Stimulated activated CD8-positive, alpha-beta memory T cell treated with anti-CD3 and anti-CD28 coated beads, Interleukin-4, amount 100 ng/mL, for 1 hour (primary cell): ENCODE results near the gene KRT4.
"Not testable (repeated sequence)": the region's sequence is repeated elsewhere in the genome, so short reads cannot be mapped to it uniquely, and the experiment has no call there.

Experiments used
- DNase-seq, 2 donors: peaks; one replicate each; pipeline ENCODE4 v3.0.0-alpha.2; 2020; ENCODE audit warnings: low read depth in 2 of 2, low spot score in 1 of 2

The KRT4 gene

GRCh38 chr12:52774629-52775250 lies 39.2 kb downstream of the KRT4 start:
- DNase-seq = no peak

- no peak for DNase-seq
Observed at GRCh38 chr12:52772772-52773171, 41.1 kb downstream of the KRT4 start.

DNA sequence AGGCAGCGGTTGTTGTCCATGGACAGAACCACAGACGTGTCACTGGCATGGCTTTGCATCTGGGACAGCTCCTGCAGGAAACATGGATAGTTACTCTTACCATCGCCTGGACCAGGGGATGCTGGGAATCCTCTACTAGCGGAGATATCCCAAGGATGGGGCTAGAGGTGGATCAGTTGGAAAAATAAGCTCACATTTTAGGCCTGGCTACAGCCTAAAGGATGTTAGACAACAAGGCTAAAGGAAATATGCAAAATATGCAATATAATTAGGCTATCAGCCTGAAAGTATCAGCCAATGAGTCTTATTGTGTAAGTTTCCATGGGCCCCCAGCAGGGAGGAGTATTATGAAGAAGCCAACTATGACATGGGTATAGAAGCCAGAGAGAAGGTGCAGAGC lies 41.7 kb downstream of the KRT4 start:
- no peak for DNase-seq

DNA sequence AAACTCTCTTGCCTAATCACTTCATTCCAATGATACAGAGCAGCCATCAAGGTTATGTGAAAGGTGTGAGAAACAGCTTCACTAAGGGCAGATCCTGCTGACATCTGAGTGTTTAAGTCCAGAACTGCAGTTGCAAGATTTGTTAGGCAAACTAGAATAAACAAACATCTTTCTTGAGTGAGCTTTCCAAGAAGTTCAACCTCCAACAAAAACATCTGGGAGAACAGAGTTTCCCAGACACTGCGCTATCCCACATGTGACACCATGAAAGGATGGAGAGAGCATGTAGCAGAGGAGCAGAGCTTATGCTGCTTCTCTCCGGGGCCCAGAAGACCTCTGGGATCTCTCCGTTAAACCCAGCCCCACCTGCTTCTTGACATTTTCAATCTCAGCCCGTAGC lies 42.4 kb downstream of the KRT4 start:
- DNase-seq = no peak

DNA sequence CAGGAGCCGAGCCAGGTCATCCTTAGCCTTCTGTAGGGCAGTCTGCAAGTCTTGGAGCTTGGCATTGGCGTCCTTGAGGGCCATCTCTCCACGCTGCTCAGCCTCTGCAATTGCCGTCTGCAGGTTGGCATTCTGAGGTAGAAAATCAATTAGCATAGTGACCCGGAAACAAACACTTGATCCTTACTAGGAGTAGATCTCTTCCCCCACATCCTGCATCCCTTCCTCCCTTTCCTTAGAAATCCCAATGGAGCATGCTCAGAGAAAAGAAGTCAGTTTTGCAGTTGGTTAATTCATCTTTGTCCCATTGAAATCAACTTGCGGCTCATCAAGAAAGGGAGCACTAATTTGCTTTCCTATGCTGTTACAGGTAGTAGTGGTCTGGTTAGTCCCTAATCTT lies 42.8 kb downstream of the KRT4 start:
- no peak for DNase-seq

- DNase-seq = no peak
Observed at GRCh38 chr12:52769946-52770345, 44.0 kb downstream of the KRT4 start.

GRCh38 chr12:52769354-52769753 lies 44.6 kb downstream of the KRT4 start:
- no peak for DNase-seq

DNA sequence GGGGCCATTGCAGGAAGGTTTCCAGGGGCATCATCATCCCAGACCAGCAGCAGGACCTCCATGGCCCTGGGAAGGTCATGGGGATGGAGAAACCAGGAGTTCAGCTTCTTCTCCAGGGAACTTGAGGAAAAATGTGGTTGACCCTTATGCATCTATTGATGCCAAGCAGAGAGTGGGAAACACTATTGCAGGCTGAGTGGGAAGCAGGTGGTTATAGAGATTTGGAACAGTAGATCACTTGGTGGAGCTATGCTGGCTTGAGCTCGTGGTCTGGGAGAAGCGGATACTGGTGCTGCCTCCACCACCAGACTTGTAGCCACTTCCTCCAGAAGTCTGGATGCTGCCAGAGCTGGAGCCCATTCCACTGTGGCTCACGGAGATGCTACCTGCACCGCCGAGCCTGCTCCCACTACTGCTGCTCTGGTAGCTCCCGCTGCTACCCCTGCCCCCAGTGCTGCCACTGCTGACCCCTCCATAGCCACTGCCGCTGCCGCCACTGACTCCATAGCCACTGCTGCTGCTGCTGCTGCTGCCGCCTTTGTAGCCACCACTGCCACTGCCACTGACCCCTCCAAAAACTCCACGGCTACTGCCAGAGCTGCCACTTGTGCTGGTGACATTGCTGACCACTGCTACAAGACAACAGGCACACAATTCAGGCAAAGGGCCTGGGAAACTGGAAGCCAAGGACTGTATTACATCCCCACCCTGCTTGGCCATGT lies 45.3 kb downstream of the KRT4 start:
- no peak for DNase-seq

- no peak for DNase-seq
Observed at GRCh38 chr12:52767427-52767826, 46.5 kb downstream of the KRT4 start.

GRCh38 chr12:52767020-52767379 lies 46.9 kb downstream of the KRT4 start:
- no peak for DNase-seq

DNA sequence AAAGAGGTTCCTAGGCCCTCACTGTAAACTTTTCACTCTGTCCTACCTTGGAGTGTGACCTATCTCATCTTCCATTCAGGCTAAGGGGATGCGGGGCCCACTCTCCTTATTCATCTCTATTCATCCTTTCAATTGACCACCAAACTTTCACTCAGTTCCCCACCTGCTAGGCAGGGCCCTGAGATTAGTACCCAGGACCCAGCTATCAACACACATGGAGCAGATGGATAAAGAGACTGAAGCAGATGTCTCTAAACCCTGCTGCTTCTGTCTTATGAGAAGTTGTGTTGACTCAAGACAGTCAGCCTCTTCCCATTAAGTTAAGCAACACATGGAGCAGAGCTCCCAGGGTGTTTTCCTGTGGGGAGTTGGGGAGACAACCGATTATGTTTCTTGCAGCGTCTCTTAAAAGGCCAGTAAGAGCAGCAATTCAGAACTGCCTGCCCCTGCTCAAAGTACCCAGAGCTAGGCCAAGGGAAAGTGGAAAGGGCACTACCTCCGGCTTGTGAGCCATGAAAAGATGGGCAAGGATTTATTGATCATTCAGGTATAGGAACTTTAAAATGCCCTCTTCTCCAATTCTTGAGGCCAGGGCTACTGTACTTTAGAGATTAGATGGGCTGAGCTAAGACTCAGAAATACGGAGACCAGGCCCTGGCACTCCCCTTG lies 47.4 kb downstream of the KRT4 start:
- DNase-seq = no peak

DNA sequence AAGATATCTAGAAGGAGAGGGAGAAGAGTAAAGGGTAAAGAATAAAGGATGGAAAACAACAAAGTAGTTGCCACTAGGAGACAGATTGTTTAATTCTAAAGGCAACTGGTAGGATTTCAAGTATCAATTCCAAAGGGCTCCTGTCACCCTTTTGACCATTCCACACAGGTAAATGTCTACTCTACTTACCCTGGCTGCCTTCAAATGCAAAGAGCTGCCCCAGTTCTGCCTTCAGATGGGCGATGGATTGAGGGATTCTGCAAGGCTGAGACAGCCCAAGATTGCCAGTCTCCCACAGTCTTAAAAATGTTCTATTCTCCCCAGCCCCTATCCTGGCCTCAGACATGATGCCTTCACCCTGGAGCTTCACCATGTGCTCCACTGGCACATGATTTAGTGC lies 48.2 kb downstream of the KRT4 start:
- DNase-seq = no peak

DNA sequence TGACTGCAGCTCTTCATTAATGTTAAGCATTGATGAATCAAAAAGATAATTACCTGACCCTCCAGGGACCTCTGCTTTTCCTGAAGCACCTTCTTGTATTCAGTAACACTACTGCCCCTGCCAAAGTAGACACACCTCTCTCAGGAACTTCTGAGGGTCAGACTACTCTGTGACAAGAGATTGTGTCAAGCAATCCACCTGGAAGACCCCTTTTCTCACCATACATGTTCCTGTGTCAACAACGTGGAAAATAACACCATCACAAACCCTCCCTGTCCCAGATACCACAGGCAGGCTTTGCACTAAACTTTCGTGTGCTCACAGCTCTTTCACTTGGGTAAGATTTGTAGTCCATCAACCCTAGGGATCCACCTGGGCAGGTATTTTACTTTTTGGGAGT lies 49.9 kb downstream of the KRT4 start:
- DNase-seq = no peak

GRCh38 chr12:52763036-52763659 lies 50.8 kb downstream of the KRT4 start:
- DNase-seq = no peak

- DNase-seq = no peak
Observed at GRCh38 chr12:52761802-52762201, 52.1 kb downstream of the KRT4 start.

- DNase-seq = not testable (repeated sequence)
Observed at GRCh38 chr12:52761218-52761617, 52.7 kb downstream of the KRT4 start.

- DNase-seq = no peak
Observed at GRCh38 chr12:52760623-52761022, 53.3 kb downstream of the KRT4 start.

DNA sequence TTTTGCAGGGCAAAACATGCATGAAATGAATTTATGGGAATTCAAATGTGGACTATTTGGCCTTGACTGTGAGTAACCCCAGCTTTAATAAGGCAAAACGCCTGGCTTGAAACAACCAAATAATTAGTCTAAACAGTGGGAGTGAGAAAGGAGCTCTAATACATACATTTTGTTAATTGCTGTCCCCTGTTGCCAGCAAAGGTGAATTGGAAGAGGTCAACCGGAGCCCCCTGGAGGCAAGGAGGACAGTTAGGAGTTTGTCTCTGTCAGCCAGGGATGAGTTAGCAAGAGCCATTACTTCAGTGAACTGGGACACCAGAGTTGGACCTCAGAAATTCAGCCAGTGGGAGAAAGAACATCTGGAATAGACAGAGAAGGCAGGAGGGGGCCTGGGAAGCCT lies 54.2 kb downstream of the KRT4 start:
- DNase-seq = no peak

DNA sequence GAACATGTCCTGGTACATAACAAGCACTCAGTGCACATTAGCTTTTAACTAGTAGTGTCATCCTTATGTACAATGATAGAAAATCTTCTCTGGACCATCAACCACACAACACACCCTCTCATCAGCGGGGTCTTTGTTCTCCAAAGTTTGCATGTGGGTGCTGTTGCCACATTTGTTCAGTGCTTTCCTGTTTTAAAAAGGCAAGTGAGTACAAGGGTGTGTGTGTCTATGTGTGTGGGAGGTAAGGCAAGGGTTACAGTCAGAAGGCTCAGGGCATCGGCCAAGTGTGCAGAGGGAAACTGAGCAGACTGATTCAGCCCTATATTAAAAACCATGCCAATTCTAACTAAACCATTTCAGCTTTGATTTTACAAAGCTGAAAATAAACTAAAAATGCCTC lies 54.7 kb downstream of the KRT4 start:
- no peak for DNase-seq

DNA sequence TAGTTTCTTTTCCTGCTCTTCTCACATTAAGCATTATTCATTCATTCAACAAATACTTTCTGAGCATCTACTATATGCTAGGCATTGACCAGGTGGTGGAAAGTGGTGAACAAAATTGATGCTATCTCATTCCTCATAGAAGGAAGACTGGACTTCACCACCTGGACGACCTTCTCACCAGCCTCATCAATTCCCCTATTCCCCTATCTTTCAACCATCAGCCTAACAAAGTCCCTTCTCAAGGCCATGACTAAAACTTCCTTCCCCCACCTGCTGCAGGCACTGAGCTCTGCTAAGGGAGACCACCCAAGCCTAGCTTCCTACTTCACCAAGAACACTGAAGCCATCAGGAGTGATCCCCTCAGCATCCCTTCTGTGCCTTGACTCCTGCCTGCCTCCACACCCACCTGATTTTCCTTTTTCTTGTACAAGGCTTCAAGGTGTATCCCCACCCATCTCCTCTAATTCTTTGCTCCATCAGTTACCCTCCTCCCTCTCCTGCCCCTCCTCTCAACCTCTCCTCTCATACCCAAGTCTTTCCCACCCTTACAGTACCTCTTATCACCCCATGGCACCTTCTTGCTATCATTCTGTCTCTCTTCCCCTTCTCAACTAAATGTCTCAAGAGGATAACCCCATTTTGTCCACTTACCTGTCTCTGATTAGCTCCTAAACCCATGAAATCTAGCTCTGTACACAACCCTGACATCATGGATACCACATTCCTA lies 56.3 kb downstream of the KRT4 start:
- DNase-seq = no peak
